DMS153 (cell line): Measurements from ENCODE around the gene MSH2.
"Not testable (repeated sequence)": the region's sequence is repeated elsewhere in the genome, so short reads cannot be mapped to it uniquely, and the experiment has no call there.

Experiments
- DNase-seq: peaks from one replicate; lab custom pipeline; 2025; lab: John Stamatoyannopoulos, UW

The MSH2 gene

DNA sequence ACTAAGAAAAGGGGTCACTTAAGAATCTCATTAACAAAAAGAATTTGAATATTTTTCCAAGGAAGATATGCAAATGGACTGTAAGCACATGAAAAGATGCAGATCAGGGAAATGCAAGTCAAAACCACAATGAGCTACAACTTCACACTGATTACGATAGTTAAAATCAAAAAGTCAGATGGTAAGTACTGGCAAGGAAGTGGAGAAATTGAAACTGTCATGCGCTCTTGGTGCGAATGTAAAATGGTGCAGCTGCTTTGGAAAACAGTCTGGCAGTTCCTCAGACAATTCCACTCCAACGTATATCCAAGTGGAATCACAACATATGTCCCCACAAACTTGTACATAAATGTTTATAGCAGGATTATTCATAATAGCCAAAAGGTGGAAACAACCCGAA lies 81.4 kb downstream of the MSH2 start:
- no peak for DNase-seq

- no peak for DNase-seq
These were observed 82.2 kb downstream of the MSH2 start for GRCh38 chr2:47485177-47485576.

DNA sequence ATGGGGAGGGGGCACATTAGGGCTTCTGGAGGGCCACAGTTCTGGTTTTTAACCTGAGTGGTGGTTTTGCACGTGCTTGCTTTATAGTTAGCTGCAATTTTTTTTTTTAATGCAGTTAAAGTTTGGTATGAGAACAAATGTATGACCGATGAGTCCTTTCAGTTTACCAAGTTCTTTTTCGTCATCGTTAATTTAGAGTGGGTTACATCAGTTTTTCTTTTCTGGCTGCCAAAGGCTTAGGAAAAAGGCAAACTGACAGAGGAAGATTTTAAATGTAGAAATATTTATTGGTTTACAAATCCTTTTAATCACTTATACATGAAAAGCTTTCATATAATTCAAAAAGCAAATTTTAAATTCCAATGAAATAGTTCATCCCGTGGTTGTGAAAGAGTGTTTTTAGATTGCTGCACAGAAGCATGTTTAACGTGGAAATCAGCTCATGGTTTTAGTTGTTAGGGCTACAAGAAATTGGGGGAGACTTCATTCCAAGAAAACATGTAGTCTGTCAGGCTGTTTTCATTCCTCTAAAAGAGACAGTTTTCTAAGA lies 82.9 kb downstream of the MSH2 start:
- DNase-seq, result no peak

GRCh38 chr2:47486841-47487497 lies 84.0 kb downstream of the MSH2 start:
- DNase-seq, result no peak

GRCh38 chr2:47487498-47487875 lies 84.5 kb downstream of the MSH2 start:
- no peak for DNase-seq

- no peak for DNase-seq
These were observed 86.1 kb downstream of the MSH2 start for GRCh38 chr2:47488870-47489584.

DNA sequence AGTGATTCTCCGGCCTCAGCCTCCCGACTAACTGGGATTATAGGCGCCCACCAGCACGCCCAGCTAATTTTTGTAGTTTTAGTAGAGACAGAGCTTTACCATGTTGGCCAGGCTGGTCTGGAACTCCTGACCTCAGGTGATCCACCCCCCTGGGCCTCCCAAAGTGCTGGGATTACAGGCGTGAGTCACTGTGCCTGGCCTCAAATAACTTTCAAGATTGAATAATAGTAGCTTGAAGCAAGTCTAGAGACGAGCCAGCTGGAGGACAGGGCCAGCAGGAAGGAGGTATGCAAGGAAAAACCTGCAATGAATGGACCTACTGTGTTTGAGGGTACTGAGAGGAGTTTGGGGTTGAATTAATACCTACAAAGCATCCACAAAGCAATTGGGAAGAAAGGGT lies 87.5 kb downstream of the MSH2 start:
- no peak for DNase-seq

DNA sequence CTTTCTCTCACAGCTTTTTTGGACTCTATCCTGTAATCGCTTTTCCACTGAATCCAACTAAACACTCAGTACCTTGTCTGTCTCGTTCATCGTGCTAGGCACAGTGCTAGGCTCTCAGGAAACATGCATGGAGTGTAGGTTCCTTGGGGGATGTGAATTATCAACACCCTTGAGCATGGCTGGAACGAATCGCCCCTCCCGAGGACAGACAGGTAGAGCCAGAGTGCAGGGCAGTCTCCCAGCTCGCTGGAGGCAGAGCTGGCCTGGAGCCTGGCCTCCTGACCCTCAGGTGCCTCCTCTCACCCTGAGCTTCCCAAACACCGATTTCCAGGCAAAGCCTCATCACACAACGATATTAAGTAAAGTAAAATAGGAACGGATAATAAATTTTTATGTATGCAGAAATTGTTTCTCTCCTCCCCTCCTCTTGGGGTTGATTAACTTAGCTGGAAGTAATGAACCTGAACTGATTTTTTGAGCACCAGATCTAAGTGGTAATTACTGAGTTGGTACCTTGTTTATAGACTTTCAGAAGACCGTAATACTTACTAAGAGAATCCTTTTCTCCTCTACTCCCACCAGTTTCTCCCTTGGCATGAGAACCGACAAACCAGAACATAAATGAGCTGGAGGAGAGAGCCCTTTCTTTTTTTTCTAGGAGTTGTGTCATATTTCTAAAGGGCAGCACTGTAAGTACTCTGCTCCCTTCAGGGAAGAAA lies 90.5 kb downstream of the MSH2 start:
- no peak for DNase-seq

GRCh38 chr2:47494267-47495130 lies 91.5 kb downstream of the MSH2 start:
- no peak for DNase-seq

- no peak for DNase-seq
These were observed 95.0 kb downstream of the MSH2 start for GRCh38 chr2:47497843-47498460.

DNA sequence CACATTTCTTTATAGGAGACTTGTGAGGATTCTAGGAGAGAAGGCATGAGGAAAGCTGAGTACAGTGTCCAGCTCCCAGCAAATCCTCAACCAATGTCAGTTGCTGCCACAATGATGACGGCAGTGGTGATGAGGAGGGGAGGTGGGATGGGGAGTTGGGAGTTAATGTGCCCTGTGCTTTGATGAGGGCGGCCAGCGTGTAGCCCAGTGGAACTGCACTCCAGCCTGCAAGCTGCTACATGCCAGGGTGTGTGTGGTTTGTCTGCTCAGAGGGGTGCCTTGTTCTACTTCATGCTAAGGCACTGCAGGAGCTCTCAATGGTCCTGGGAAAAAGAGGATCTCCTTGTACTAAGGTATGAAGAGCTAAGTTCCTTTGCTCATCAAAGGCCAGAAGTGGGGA lies 96.1 kb downstream of the MSH2 start:
- DNase-seq, result no peak

GRCh38 chr2:47499621-47500309 lies 96.8 kb downstream of the MSH2 start:
- no peak for DNase-seq

DNA sequence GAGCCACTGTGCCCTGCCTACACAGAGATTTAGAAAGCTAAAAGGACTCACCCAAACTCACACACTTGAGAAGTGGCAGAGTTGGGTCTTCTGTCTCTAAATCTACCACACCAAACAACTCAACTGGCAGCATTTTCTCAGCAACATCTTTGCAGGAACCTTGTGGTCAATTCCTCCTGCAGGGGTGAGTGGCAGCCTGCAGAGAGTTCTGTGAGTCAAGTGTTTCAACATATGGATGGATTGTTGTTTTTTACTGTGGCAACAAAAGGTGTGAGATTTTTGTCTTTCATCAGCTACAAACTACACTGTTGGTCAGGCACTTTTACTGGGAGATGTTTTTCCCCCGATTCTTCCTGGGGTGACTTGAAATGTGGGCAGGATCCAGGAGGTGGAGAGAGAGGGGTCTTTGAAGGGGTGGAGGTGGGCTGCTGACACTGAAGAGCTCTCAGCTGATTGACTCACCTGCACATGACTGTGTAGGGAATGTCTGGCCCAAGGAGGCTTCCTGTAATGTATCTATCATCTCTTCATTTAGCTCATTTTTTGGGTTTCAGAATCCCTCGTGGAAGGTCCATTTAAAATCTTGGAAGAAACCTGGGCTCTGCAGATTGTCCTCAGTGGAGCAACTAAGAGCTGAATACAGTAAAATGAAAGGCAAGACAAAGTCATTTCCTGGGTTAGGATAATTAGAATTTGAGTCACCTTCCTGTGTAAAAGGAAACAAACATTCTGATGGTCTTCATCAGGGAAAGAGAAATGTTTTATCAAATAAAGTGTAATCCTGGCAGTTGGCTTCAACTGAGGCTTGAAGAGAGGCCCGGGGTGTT lies 98.6 kb downstream of the MSH2 start:
- no peak for DNase-seq

GRCh38 chr2:47502498-47502897 lies 99.5 kb downstream of the MSH2 start:
- not testable (repeated sequence) for DNase-seq

- no peak for DNase-seq
These were observed 100.6 kb downstream of the MSH2 start for GRCh38 chr2:47503481-47504070.

- DNase-seq, result no peak
These were observed 101.3 kb downstream of the MSH2 start for GRCh38 chr2:47504174-47504810.

GRCh38 chr2:47506024-47506423 lies 103.1 kb downstream of the MSH2 start:
- DNase-seq, result no peak

- no peak for DNase-seq
These were observed 103.5 kb downstream of the MSH2 start for GRCh38 chr2:47506436-47506835.

GRCh38 chr2:47508080-47508479 lies 105.1 kb downstream of the MSH2 start:
- no peak for DNase-seq
